Adipose tissue (tissue), 3 donors: ENCODE measurements around the gene PIK3C2B. TPM values are rescaled to one million over a fixed set of nuclear protein-coding genes. Genes with fewer than 3 reads are reported as not detected.

ENCODE experiments used
- H3K27ac ChIP-seq: one replicate; pipeline ENCODE4 v1.5.1; 2013; ENCODE audit warnings: low read depth, low read length
- WGBS, 3 donors: extraction: QIAGEN DNeasy Blood & Tissue Kit; methylation state at CpG; one replicate each; pipeline ENCODE4 v1.1.7; 2013; 5-methylcytosine and 5-hydroxymethylcytosine counted together
- polyA plus RNA-seq, 3 donors: library from polyadenylated mRNA; stranded (reverse); fragments of 200-250 nt; gene quantifications; one replicate each; pipeline ENCODE4 v1.2.3, GENCODE V29; 2013
- donor health status: healthy with polysubstance abuse.
- donor health status: Bipolar disorder and iron deficiency.
- donor health status: healthy.

PIK3C2B gene
- polyA plus RNA-seq, 3 donors, result 4.9 to 13.6 (median 13.2) TPM

- no peak overlapping the region for H3K27ac ChIP-seq
- WGBS, 3 donors, result 79 to 92% (median 91%) methylated on average over 9 of the region's 9 CpGs
Measured at GRCh38 chr1:204509186-204509635, 14.6 kb upstream of the PIK3C2B start.

- no peak overlapping the region for H3K27ac ChIP-seq
- 3 to 4% (median 3%) methylated on average over 22 of the region's 22 CpGs for WGBS, 3 donors
Measured at GRCh38 chr1:204507317-204508105, 12.9 kb upstream of the PIK3C2B start.

GRCh38 chr1:204506969-204507316 is 12.3 kb upstream of the PIK3C2B start:
- 0% methylated on average over 13 of the region's 13 CpGs for whole genome bisulfite sequencing, 3 donors
- no peak overlapping the region for H3K27ac ChIP-seq

GRCh38 chr1:204506201-204506968 is 11.8 kb upstream of the PIK3C2B start:
- H3K27ac ChIP-seq, result no peak overlapping the region
- WGBS, 3 donors, result 0 to 1% (median 0%) methylated on average over 25 to 27 of the region's 27 CpGs

- H3K27ac ChIP-seq, result no peak overlapping the region
Measured at GRCh38 chr1:204505674-204506200, 11.1 kb upstream of the PIK3C2B start.

GRCh38 chr1:204503913-204504519 is 9.4 kb upstream of the PIK3C2B start:
- WGBS, 3 donors, result 60 to 84% (median 83%) methylated on average over 4 of the region's 4 CpGs
- H3K27ac ChIP-seq, result no peak overlapping the region

More at GRCh38 chr1:204505674-204506200, 11.1 kb upstream of the PIK3C2B start:
- WGBS, 3 donors, result 1 to 2% (median 1%) methylated on average over 4 of the region's 4 CpGs

- H3K27ac ChIP-seq, result no peak overlapping the region
- WGBS, 3 donors, result 14 to 23% (median 22%) methylated on average over 7 of the region's 7 CpGs
Measured at GRCh38 chr1:204503122-204503912, 8.7 kb upstream of the PIK3C2B start.

GRCh38 chr1:204502241-204502640 is 7.6 kb upstream of the PIK3C2B start:
- no peak overlapping the region for H3K27ac ChIP-seq
- 80 to 87% (median 83%) methylated on average over 6 of the region's 6 CpGs for WGBS, 3 donors

GRCh38 chr1:204499511-204500468 is 5.2 kb upstream of the PIK3C2B start:
- WGBS, 3 donors, result 75 to 85% (median 79%) methylated on average over 7 of the region's 7 CpGs
- no peak overlapping the region for H3K27ac ChIP-seq

- 60 to 77% (median 77%) methylated on average over 3 of the region's 3 CpGs for WGBS, 3 donors
- H3K27ac ChIP-seq, result no peak overlapping the region
Measured at GRCh38 chr1:204498981-204499380, 4.4 kb upstream of the PIK3C2B start.

- WGBS, 3 donors, result 65 to 84% (median 69%) methylated on average over 5 to 6 of the region's 6 CpGs
- H3K27ac ChIP-seq, result no peak overlapping the region
Measured at GRCh38 chr1:204495777-204496176, 1.2 kb upstream of the PIK3C2B start.

- no peak overlapping the region for H3K27ac ChIP-seq
- 4 to 6% (median 6%) methylated on average over 17 of the region's 17 CpGs for WGBS, 3 donors
Measured at GRCh38 chr1:204495078-204495753, 611 bp upstream of the PIK3C2B start.

- no peak overlapping the region for H3K27ac ChIP-seq
- WGBS, 3 donors, result 0 to 1% (median 0%) methylated on average over 4 to 14 of the region's 14 CpGs
Measured at GRCh38 chr1:204493984-204494280, 673 bp downstream of the PIK3C2B start.

- 6 to 8% (median 6%) methylated on average over 15 of the region's 15 CpGs for WGBS, 3 donors
- H3K27ac ChIP-seq, result peak overlapping the region; percentile 35
Measured at GRCh38 chr1:204493145-204493983, 1.2 kb downstream of the PIK3C2B start.

- H3K27ac ChIP-seq, result no peak overlapping the region
Measured at GRCh38 chr1:204491655-204492054, 3.0 kb downstream of the PIK3C2B start.

- WGBS, 3 donors, result 74 to 90% (median 86%) methylated on average over 5 of the region's 5 CpGs
- no peak overlapping the region for H3K27ac ChIP-seq
Measured at GRCh38 chr1:204487256-204487615, 7.4 kb downstream of the PIK3C2B start.
